ENCODE results near the gene ITGAE.
"Not testable (repeated sequence)": the region's sequence is repeated elsewhere in the genome, so short reads cannot be mapped to it uniquely, and the experiment has no call there.

Gene ITGAE

GRCh38 chr17:3800362-3801271, at the start of gene ITGAE:
Gene ITGAE, minus strand, starts transcription at chr17:3801188. Its CDS starts 44 bp downstream, at chr17:3801144.
- DNase-seq (ENCODE audit: low read depth): no peak

- no peak for DNase-seq (ENCODE audit: low read depth)
Observed at GRCh38 chr17:3848229-3848835, 47.3 kb upstream of the ITGAE start.

GRCh38 chr17:3847165-3847670, 46.2 kb upstream of the ITGAE start:
- no peak for DNase-seq (ENCODE audit: low read depth)

- no peak for DNase-seq (ENCODE audit: low read depth)
Observed at GRCh38 chr17:3846437-3847164, 45.6 kb upstream of the ITGAE start.

- DNase-seq (ENCODE audit: low read depth): peak; percentile 84
Observed at GRCh38 chr17:3845621-3846436, 44.8 kb upstream of the ITGAE start, which contains the start of gene NCBP3. Gene NCBP3, minus strand, starts transcription at chr17:3846246. Its CDS starts 23 bp downstream, at chr17:3846223.

GRCh38 chr17:3845291-3845620, 44.3 kb upstream of the ITGAE start:
- peak; percentile 8 for DNase-seq (ENCODE audit: low read depth)

GRCh38 chr17:3844556-3844955, 43.6 kb upstream of the ITGAE start:
- DNase-seq (ENCODE audit: low read depth): not testable (repeated sequence)

GRCh38 chr17:3843935-3844516, 43.0 kb upstream of the ITGAE start:
- DNase-seq (ENCODE audit: low read depth): no peak

GRCh38 chr17:3838206-3838605, 37.2 kb upstream of the ITGAE start:
- no peak for DNase-seq (ENCODE audit: low read depth)

- no peak for DNase-seq (ENCODE audit: low read depth)
Observed at GRCh38 chr17:3836551-3836950, 35.6 kb upstream of the ITGAE start.

- no peak for DNase-seq (ENCODE audit: low read depth)
Observed at GRCh38 chr17:3835410-3836229, 34.6 kb upstream of the ITGAE start.

GRCh38 chr17:3834811-3835210, 33.8 kb upstream of the ITGAE start:
- DNase-seq (ENCODE audit: low read depth): no peak

- no peak for DNase-seq (ENCODE audit: low read depth)
Observed at GRCh38 chr17:3828852-3829232, 27.9 kb upstream of the ITGAE start.

- no peak for DNase-seq (ENCODE audit: low read depth)
Observed at GRCh38 chr17:3828151-3828851, 27.3 kb upstream of the ITGAE start.

GRCh38 chr17:3827124-3827773, 26.3 kb upstream of the ITGAE start:
- peak; percentile 29 for DNase-seq (ENCODE audit: low read depth)

- no peak for DNase-seq (ENCODE audit: low read depth)
Observed at GRCh38 chr17:3826191-3826590, 25.2 kb upstream of the ITGAE start.

GRCh38 chr17:3821101-3821500, 20.1 kb upstream of the ITGAE start:
- DNase-seq (ENCODE audit: low read depth): no peak

- DNase-seq (ENCODE audit: low read depth): no peak
Observed at GRCh38 chr17:3818786-3819185, 17.8 kb upstream of the ITGAE start.
